Central memory CD8-positive, alpha-beta T cell (primary cell): Measurements from ENCODE around the gene SUN1.

ENCODE experiments used
- ATAC-seq: fragments of 150-1000 bp; cut with Tn5 transposase; replicated peaks from 2 replicates; pipeline ENCODE4 v1.10.0; 2022; ENCODE audit warnings: mild to moderate bottlenecking, moderate FRiP score, moderate number of reproducible peaks; ENCODE audit not compliant: poor library complexity, severe bottlenecking; ENCODE audit errors: extremely low read depth
- DNase-seq, 2 donors: peaks; one replicate each; pipeline ENCODE4 v3.0.0; 2021; ENCODE audit warnings: low spot score in 2 of 2
- H3K27ac Mint-ChIP-seq: one replicate; pipeline ENCODE4 v1.8.0; 2022; ENCODE audit warnings: low read depth, mild to moderate bottlenecking, moderate library complexity, mixed read lengths
- H3K27me3 Mint-ChIP-seq: one replicate; pipeline ENCODE4 v1.8.0; 2022; ENCODE audit warnings: mixed read lengths
- H3K36me3 Mint-ChIP-seq: one replicate; pipeline ENCODE4 v1.8.0; 2022; ENCODE audit warnings: mild to moderate bottlenecking, moderate library complexity, mixed read lengths; ENCODE audit not compliant: insufficient read depth
- H3K4me1 Mint-ChIP-seq: one replicate; pipeline ENCODE4 v1.8.0; 2022; ENCODE audit warnings: mixed read lengths
- H3K4me3 Mint-ChIP-seq: one replicate; pipeline ENCODE4 v1.8.0; 2022; ENCODE audit warnings: mild to moderate bottlenecking, moderate library complexity, mixed read lengths
- H3K9me3 Mint-ChIP-seq: one replicate; pipeline ENCODE4 v1.8.0; 2022; ENCODE audit warnings: mixed read lengths

The SUN1 gene

DNA sequence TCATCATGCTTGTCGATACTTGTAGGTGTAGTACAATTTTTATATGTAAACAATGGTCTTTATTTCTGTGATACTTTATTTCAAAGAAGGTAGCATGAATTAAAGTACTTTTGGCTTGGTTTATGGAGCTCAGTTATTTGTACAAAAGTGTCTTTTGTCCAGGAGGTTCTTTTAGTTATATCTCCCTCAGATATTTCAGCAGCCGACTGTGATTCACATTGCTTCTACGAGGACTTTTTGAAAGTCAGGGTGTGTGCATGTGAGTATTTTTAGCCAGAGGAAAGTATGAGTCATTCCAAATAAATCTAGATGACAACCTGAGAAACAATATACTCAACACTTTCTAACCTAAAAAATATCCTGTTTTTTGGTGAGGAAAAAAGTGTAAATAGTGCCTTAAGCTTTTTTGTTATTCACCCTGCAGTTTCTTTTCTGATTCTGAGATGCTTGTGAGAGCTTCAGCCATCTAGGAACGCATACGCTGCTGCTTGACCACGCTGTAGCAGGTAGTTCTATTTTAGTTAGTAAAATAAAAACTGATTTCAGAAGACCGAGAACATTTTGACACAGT is 595 bp upstream of the SUN1 start:
- no peaks in the 10 kb centered on the region for H3K9me3 Mint-ChIP-seq
- H3K27me3 Mint-ChIP-seq: no peaks in the 10 kb centered on the region
- DNase-seq: no peak
- H3K27ac Mint-ChIP-seq: peak overlapping the region; percentile 70
- H3K36me3 Mint-ChIP-seq: peaks cover 21% of the 10 kb centered on the region
- ATAC-seq: peak; percentile 30
- peaks cover 37% of the 10 kb centered on the region for H3K4me1 Mint-ChIP-seq
- H3K4me3 Mint-ChIP-seq: peak overlapping the region; percentile 57

DNA sequence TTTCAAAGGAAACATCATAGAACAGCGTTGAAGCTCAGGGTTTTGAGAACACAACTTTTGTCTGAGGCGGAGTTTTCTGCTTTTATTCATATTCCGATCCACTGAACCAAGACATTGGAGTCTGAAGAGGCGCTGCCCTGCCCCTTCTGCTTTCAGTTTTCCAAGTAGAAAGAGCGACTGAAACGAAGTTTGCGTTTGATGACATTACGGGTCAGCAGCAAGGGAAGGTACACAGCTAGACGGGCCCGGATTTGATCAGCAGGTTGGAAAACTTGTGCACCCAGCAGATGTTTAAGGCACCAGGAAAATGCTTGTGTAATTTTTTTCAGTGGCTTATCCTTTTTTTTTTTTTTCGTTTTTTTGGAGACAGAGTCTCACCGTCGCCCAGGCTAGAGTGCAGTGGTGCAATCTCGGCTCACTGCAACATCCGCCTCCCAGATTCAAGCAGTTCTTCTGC is 720 bp downstream of the SUN1 start:
- peak overlapping the region; percentile 57 for H3K4me3 Mint-ChIP-seq
- ATAC-seq (no peak), DNase-seq (no peak)
- H3K27me3 Mint-ChIP-seq: no peaks in the 10 kb centered on the region
- H3K9me3 Mint-ChIP-seq: no peaks in the 10 kb centered on the region
- H3K4me1 Mint-ChIP-seq: peaks cover 41% of the 10 kb centered on the region
- H3K27ac Mint-ChIP-seq: peak overlapping the region; percentile 70
- H3K36me3 Mint-ChIP-seq: peaks cover 21% of the 10 kb centered on the region

DNA sequence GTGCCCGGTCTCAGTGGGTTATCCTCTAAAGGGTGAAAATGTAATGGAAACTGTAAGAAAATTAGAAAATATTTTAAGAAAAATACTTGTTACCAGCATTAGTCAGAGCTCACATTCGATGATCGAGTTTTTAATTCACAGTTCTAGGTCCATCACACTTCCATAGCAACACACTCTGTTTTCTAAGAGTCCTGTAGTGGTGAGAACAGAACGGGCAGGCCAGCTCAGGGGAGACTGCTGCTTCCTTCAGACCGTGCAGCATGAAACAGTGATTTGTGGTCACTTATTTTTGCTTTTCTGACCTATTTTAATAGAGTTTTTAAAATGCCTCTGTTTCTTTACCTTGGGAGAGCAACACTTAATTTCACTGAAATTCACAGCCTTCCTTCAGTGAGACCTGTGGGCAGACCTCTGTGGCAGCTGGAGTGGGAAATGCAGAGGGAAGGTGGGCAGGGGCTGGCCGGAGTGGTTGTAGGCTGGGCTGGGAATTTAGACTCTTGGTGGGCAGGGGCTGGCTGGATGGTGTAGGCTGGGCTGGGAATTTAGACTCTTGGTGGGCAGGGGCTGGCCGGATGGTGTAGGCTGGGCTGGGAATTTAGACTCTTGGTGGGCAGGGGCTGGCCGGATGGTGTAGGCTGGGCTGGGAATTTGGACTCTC is 1.5 kb downstream of the SUN1 start:
- Mint-ChIP-seq H3K4me3 (no peak overlapping the region), H3K4me1 (peaks cover 41% of the 10 kb centered on the region), H3K9me3 (no peaks in the 10 kb centered on the region), H3K27ac (no peak overlapping the region), H3K36me3 (peaks cover 23% of the 10 kb centered on the region), H3K27me3 (no peaks in the 10 kb centered on the region)
- no peak for ATAC-seq
- DNase-seq: no peak

DNA sequence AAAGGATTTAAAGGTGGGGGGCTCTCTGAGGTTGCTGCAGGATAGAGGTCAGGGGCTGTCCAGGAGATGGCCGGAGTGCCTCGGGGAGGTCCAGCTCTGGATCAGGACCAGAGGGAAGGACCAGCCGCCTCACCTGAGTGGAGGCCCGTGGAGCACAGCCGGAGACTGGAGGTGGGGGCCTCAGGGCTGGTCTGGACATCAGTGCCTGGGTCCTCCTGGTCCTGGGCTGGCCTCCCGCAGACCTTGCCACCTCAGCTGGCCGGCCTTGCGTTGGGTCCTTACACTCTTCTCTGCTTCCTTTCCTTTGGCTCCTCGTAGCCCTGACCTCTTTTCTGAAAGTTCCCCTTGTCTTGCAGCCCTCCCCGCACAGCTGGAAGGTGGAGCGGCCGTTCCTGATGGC is 2.0 kb downstream of the SUN1 start:
- no peak overlapping the region for H3K4me3 Mint-ChIP-seq
- no peak for ATAC-seq
- H3K4me1 Mint-ChIP-seq: peaks cover 41% of the 10 kb centered on the region
- H3K27ac Mint-ChIP-seq: no peak overlapping the region
- H3K27me3 Mint-ChIP-seq: no peaks in the 10 kb centered on the region
- H3K36me3 Mint-ChIP-seq: peaks cover 24% of the 10 kb centered on the region
- DNase-seq: no peak
- H3K9me3 Mint-ChIP-seq: no peaks in the 10 kb centered on the region

- H3K4me3 Mint-ChIP-seq: no peak overlapping the region
- H3K27me3 Mint-ChIP-seq: no peaks in the 10 kb centered on the region
- no peak for DNase-seq
- peaks cover 41% of the 10 kb centered on the region for H3K4me1 Mint-ChIP-seq
- H3K9me3 Mint-ChIP-seq: no peaks in the 10 kb centered on the region
- no peak overlapping the region for H3K27ac Mint-ChIP-seq
- peaks cover 25% of the 10 kb centered on the region for H3K36me3 Mint-ChIP-seq
- no peak for ATAC-seq
Measured at GRCh38 chr7:835021-835420, 2.7 kb downstream of the SUN1 start.

- no peaks in the 10 kb centered on the region for H3K27me3 Mint-ChIP-seq
- H3K9me3 Mint-ChIP-seq: no peaks in the 10 kb centered on the region
- peaks cover 34% of the 10 kb centered on the region for H3K4me1 Mint-ChIP-seq
- ATAC-seq: no peak
- H3K27ac Mint-ChIP-seq: peak overlapping the region; percentile 10
- H3K36me3 Mint-ChIP-seq: peaks cover 31% of the 10 kb centered on the region
- no peak overlapping the region for H3K4me3 Mint-ChIP-seq
- no peak for DNase-seq
Measured at GRCh38 chr7:835485-836401, 3.5 kb downstream of the SUN1 start.

- Mint-ChIP-seq H3K27ac (peak overlapping the region; percentile 10), H3K27me3 (no peaks in the 10 kb centered on the region), H3K9me3 (no peaks in the 10 kb centered on the region), H3K36me3 (peaks cover 33% of the 10 kb centered on the region), H3K4me1 (peaks cover 30% of the 10 kb centered on the region), H3K4me3 (no peak overlapping the region)
- ATAC-seq (no peak), DNase-seq (no peak)
Measured at GRCh38 chr7:836429-836828, 4.2 kb downstream of the SUN1 start.

DNA sequence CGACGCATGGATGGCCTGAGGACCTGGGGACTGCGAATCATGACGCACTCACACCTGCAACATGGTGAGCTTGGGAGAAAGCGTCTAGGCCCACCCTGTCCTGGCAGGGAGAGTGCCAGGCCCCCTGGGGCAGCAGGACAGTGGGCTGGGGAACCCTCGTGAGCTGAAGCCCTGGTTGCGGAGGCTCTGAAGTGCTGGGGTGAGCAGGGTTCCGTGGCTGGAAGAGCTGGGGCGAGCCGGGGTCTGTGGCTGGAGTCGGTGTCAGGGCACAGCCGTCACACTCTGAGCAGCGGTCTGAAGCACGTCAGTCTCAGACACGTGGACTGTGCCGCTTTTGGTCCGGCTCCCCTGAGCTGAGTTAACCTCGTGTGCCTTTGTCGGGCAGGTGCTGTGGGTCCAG is 4.7 kb downstream of the SUN1 start:
- H3K4me3 Mint-ChIP-seq: no peak overlapping the region
- H3K27me3 Mint-ChIP-seq: no peaks in the 10 kb centered on the region
- no peaks in the 10 kb centered on the region for H3K9me3 Mint-ChIP-seq
- H3K27ac Mint-ChIP-seq: no peak overlapping the region
- ATAC-seq (no peak), DNase-seq (no peak)
- H3K36me3 Mint-ChIP-seq: peaks cover 34% of the 10 kb centered on the region
- peaks cover 28% of the 10 kb centered on the region for H3K4me1 Mint-ChIP-seq

- H3K9me3 Mint-ChIP-seq: no peaks in the 10 kb centered on the region
- DNase-seq: no peak
- peaks cover 35% of the 10 kb centered on the region for H3K36me3 Mint-ChIP-seq
- no peak overlapping the region for H3K4me3 Mint-ChIP-seq
- no peak overlapping the region for H3K27ac Mint-ChIP-seq
- ATAC-seq: no peak
- peaks cover 22% of the 10 kb centered on the region for H3K4me1 Mint-ChIP-seq
- H3K27me3 Mint-ChIP-seq: no peaks in the 10 kb centered on the region
Measured at GRCh38 chr7:840001-840600, 7.8 kb downstream of the SUN1 start.

GRCh38 chr7:841943-842342 is 9.7 kb downstream of the SUN1 start:
- Mint-ChIP-seq H3K36me3 (peaks cover 32% of the 10 kb centered on the region), H3K4me1 (peaks cover 9% of the 10 kb centered on the region), H3K27me3 (no peaks in the 10 kb centered on the region), H3K9me3 (no peaks in the 10 kb centered on the region), H3K4me3 (no peak overlapping the region), H3K27ac (no peak overlapping the region)
- no peak for ATAC-seq
- DNase-seq: no peak

DNA sequence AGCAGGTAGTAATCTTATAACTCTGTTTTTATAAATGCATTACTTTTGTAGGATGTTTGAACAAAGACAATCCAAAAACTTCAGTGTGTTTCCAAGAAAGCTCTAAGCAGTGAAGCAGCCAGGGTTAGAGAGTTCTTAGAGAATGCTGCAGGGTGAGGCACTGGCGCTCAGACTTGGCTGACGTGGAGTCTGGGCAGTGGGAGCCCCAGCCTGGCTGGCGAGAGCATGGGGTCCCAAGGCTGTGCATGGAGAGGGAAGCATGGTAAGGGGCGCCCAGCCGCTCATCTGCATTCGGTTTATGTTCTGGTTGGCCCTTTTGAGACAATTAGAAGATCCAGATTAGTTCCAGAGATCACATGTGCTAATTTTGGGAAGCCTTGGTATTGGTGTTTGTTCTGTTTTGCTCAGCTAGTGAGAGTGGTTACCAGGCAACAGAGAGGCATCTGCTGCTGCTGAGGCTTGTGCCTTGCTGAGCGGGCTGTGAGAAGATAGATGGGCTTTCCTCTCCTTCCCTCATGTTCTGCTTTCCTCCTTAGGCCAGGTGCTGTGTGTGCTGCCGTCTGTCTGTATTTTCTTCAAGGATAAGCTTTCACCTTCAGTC is 10.3 kb downstream of the SUN1 start:
- Mint-ChIP-seq H3K27me3 (no peaks in the 10 kb centered on the region), H3K9me3 (no peaks in the 10 kb centered on the region), H3K27ac (no peak overlapping the region), H3K4me1 (peaks cover 8% of the 10 kb centered on the region), H3K36me3 (peaks cover 32% of the 10 kb centered on the region), H3K4me3 (no peak overlapping the region)
- ATAC-seq (no peak), DNase-seq (no peak)

DNA sequence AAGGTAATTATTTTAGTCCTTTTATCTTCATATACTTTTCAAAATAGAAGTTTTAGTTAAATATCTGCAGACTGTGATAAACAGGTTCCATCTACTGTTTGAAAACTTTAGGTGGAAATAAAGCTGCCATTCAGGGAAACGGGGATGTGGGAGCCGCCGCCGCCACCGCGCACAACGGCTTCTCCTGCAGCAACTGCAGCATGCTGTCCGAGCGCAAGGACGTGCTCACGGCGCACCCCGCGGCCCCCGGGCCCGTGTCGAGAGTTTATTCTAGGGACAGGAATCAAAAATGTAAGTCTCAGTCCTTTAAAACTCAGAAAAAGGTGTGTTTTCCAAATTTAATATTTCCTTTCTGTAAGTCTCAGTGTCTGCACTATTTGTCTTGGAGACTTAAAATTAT is 11.0 kb downstream of the SUN1 start:
- Mint-ChIP-seq H3K36me3 (peaks cover 32% of the 10 kb centered on the region), H3K4me3 (no peak overlapping the region), H3K4me1 (peaks cover 8% of the 10 kb centered on the region), H3K9me3 (no peaks in the 10 kb centered on the region), H3K27ac (no peak overlapping the region), H3K27me3 (no peaks in the 10 kb centered on the region)
- no peak for ATAC-seq
- DNase-seq: no peak
